Forelimb muscle (tissue), 1 donor: ENCODE results near the gene DLX4. TPM values are rescaled to one million over a fixed set of nuclear protein-coding genes. Genes with fewer than 3 reads are reported as not detected.

Source experiments
- DNase-seq: peaks from one replicate; pipeline ENCODE4 v3.0.0-alpha.2; 2013; ENCODE audit warnings: low read depth
- polyA plus RNA-seq: library from polyadenylated mRNA; unstranded; fragments of 120-200 nt; gene quantifications from one replicate; pipeline ENCODE4 v1.2.1, GENCODE V29; 2013; ENCODE audit not compliant: insufficient read length

DLX4 gene
- polyA plus RNA-seq, result 0.20 TPM

GRCh38 chr17:49969134-49969759, at the start of gene DLX4:
TSS of gene DLX4 (plus strand) at chr17:49969190. CDS start at chr17:49969469, 279 bp downstream.
- no peak for DNase-seq

- no peak for DNase-seq
Measured at GRCh38 chr17:49920030-49920769, 48.8 kb upstream of the DLX4 start.

GRCh38 chr17:49922095-49922494, 46.9 kb upstream of the DLX4 start:
- no peak for DNase-seq

- DNase-seq, result no peak
Measured at GRCh38 chr17:49924116-49924515, 44.9 kb upstream of the DLX4 start.

GRCh38 chr17:49924589-49924988, 44.4 kb upstream of the DLX4 start:
- no peak for DNase-seq

GRCh38 chr17:49925921-49926320, 43.1 kb upstream of the DLX4 start:
- no peak for DNase-seq

GRCh38 chr17:49926886-49927285, 42.1 kb upstream of the DLX4 start:
- DNase-seq, result no peak

- DNase-seq, result no peak
Measured at GRCh38 chr17:49928126-49928800, 40.7 kb upstream of the DLX4 start.

- DNase-seq, result no peak
Measured at GRCh38 chr17:49928837-49929475, 40.0 kb upstream of the DLX4 start.

GRCh38 chr17:49930880-49931279, 38.1 kb upstream of the DLX4 start:
- no peak for DNase-seq

- DNase-seq, result no peak
Measured at GRCh38 chr17:49931416-49932137, 37.4 kb upstream of the DLX4 start.

- DNase-seq, result no peak
Measured at GRCh38 chr17:49932138-49932723, 36.8 kb upstream of the DLX4 start.

- DNase-seq, result no peak
Measured at GRCh38 chr17:49932901-49933300, 36.1 kb upstream of the DLX4 start.

- DNase-seq, result no peak
Measured at GRCh38 chr17:49935526-49936210, 33.3 kb upstream of the DLX4 start.

- DNase-seq, result no peak
Measured at GRCh38 chr17:49936386-49936785, 32.6 kb upstream of the DLX4 start.

GRCh38 chr17:49939318-49939717, 29.7 kb upstream of the DLX4 start:
- no peak for DNase-seq

GRCh38 chr17:49941427-49941826, 27.6 kb upstream of the DLX4 start:
- no peak for DNase-seq

- DNase-seq, result no peak
Measured at GRCh38 chr17:49942947-49943346, 26.0 kb upstream of the DLX4 start.

- no peak for DNase-seq
Measured at GRCh38 chr17:49944273-49944870, 24.6 kb upstream of the DLX4 start.

GRCh38 chr17:49946208-49946607, 22.8 kb upstream of the DLX4 start:
- no peak for DNase-seq
